ENCODE results near the gene EFCAB6. TPM values are rescaled to one million over a fixed set of nuclear protein-coding genes. Genes with fewer than 3 reads are reported as not detected.

EFCAB6 gene
- total and polyA plus RNA-seq, 2 donors (not counting 3 experiments of a cell fraction or from before 2014, with no cell fraction given): 0.07 to 0.31 TPM

GRCh38 chr22:43628250-43628649 lies 183.9 kb downstream of the EFCAB6 start:
- intact Hi-C loops (cut with micrococcal nuclease): no loop called here
- dilution Hi-C loops (cut with MboI; ENCODE audit: extremely low pct_ligation_motif_present, low sequenced_read_pairs): no loop called here
- Histone ChIP-seq H3K79me2 (ENCODE audit: control insufficient read depth, insufficient read depth, low read length) (no peaks in the 10 kb centered on the region), H3K9me3 (replicated peaks; ENCODE audit: control insufficient read depth, insufficient read depth, low read length) (no peaks in the 10 kb centered on the region), H3K9me1 (replicated peaks; ENCODE audit: control insufficient read depth, extremely low read depth, insufficient read depth, low read length) (no peaks in the 10 kb centered on the region), H2AFZ (ENCODE audit: low read depth, low read length) (no peak overlapping the region), H3K9ac (replicated peaks; ENCODE audit: extremely low read depth, insufficient read depth, low read length) (no peak overlapping the region), H3K4me1 (ENCODE audit: control insufficient read depth, extremely low read depth, insufficient read depth, low read length) (no peaks in the 10 kb centered on the region), H4K20me1 (replicated peaks; ENCODE audit: control insufficient read depth, extremely low read depth, insufficient read depth, low read length) (no peaks in the 10 kb centered on the region), H3K27ac (ENCODE audit: insufficient read depth, low read depth, low read length) (no peak overlapping the region), H3K36me3 (ENCODE audit: control insufficient read depth in 2 of 2, extremely low read depth in 1 of 2, insufficient read depth in 2 of 2, low read length in 2 of 2) (no peaks in the 10 kb centered on the region), H3K4me2 (ENCODE audit: insufficient read depth, low read length) (no peak overlapping the region), H3K27me3 (ENCODE audit: control insufficient read depth in 2 of 2, insufficient read depth in 2 of 2, low read length in 2 of 2) (no peaks in the 10 kb centered on the region), H3K4me3 (replicated peaks in 1 of 3; ENCODE audit: insufficient read depth in 1 of 3, low read depth in 1 of 3, low read length in 3 of 3) (no peak overlapping the region)
- BruUV-seq (replicated peaks): no TSS peak
- POLR2A ChIA-PET: no interaction called here
- no peak for FAIRE-seq
- CTCF ChIA-PET: no interaction called here
- no peak for DNase-seq (ENCODE audit: low read depth, low spot score)
- no peak for TF ChIP-seq MYC (IDR thresholded peaks at IDR 0.05; ENCODE audit: low read depth, low read length)
- no peak for TF ChIP-seq MAX (IDR thresholded peaks at IDR 0.05; ENCODE audit: insufficient read depth, insufficient read length)
- TF ChIP-seq FOS (IDR thresholded peaks at IDR 0.05; ENCODE audit: borderline replicate concordance, insufficient read depth, low read length): no peak
- TF ChIP-seq POLR2AphosphoS5 (IDR thresholded peaks at IDR 0.05; ENCODE audit: insufficient read depth, low read depth, low read length): no peak
- no peak for TF ChIP-seq POLR2A (IDR thresholded peaks at IDR 0.05; ENCODE audit: low read depth, low read length)
- TF ChIP-seq JUN (IDR thresholded peaks at IDR 0.05; ENCODE audit: borderline replicate concordance, insufficient read depth, insufficient read length, low read depth): no peak
- no peak for TF ChIP-seq GATA2 (IDR thresholded peaks at IDR 0.05; ENCODE audit: insufficient read depth, insufficient read length, low read depth, low read length)
- TF ChIP-seq CTCF (IDR thresholded peaks at IDR 0.05; ENCODE audit: extremely low read depth in 1 of 2, insufficient read depth in 1 of 2, low read depth in 1 of 2, low read length in 2 of 2): no peak
- no peak for TF ChIP-seq EZH2 (IDR thresholded peaks at IDR 0.05; ENCODE audit: borderline replicate concordance, low read depth, low read length, severe bottlenecking)

Data from endothelial cell of umbilical vein (primary cell).